Stimulated activated CD4-positive, alpha-beta T cell treated with anti-CD3 and anti-CD28 coated beads, TNF-alpha, amount 100 ng/mL, for 1 hour (primary cell): Measurements from ENCODE around the gene TLX2.
A peak's percentile ranks its signal among the peaks of the same experiment; 100 is the strongest.
"Not testable (repeated sequence)": the region's sequence is repeated elsewhere in the genome, so short reads cannot be mapped to it uniquely, and the experiment has no call there.

Source experiments
- DNase-seq, 3 donors: peaks; one replicate each; pipeline ENCODE4 v3.0.0-alpha.2; 2020; ENCODE audit warnings: low read depth in 3 of 3, low spot score in 1 of 3

Gene TLX2

GRCh38 chr2:74514368-74515270, at the start of gene TLX2:
TLX2 (plus strand) TSS chr2:74514450; CDS start chr2:74514807, 357 bp downstream.
- DNase-seq, result no peak

- DNase-seq, result not testable (repeated sequence)
Observed at GRCh38 chr2:74470742-74471141, 43.5 kb upstream of the TLX2 start.

GRCh38 chr2:74471332-74472065, 42.8 kb upstream of the TLX2 start:
- no peak for DNase-seq

GRCh38 chr2:74472086-74472944, 41.9 kb upstream of the TLX2 start, which contains the start of gene MRPL53:
MRPL53 (minus strand) TSS chr2:74472680; CDS start chr2:74472660, 20 bp downstream.
- peak; percentile 88 to 97 (median 93) for DNase-seq

GRCh38 chr2:74472945-74473258, 41.3 kb upstream of the TLX2 start:
- DNase-seq, result no peak

- no peak for DNase-seq
Observed at GRCh38 chr2:74474481-74474880, 39.8 kb upstream of the TLX2 start.

DNA sequence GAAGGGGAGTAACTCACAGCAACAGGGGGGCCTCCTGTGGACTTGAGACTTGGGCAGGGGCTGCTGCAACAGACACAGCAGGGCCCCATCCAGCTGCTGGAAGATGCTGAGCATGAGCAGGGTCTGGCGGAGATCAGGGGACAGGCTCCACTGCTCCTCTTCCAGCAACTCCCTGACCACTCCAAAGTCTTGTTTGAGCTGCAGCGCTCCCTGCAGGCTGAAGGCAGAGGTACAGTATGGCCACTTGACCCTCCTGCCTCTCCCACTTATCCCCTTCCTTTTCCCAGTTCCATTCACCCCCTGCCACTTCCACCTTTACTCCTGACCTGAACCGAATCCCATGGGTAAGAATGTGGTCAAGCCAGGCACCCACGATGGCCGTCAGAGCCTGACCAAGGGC, 39.4 kb upstream of the TLX2 start:
- no peak for DNase-seq

- no peak for DNase-seq
Observed at GRCh38 chr2:74481431-74481830, 32.8 kb upstream of the TLX2 start.

DNA sequence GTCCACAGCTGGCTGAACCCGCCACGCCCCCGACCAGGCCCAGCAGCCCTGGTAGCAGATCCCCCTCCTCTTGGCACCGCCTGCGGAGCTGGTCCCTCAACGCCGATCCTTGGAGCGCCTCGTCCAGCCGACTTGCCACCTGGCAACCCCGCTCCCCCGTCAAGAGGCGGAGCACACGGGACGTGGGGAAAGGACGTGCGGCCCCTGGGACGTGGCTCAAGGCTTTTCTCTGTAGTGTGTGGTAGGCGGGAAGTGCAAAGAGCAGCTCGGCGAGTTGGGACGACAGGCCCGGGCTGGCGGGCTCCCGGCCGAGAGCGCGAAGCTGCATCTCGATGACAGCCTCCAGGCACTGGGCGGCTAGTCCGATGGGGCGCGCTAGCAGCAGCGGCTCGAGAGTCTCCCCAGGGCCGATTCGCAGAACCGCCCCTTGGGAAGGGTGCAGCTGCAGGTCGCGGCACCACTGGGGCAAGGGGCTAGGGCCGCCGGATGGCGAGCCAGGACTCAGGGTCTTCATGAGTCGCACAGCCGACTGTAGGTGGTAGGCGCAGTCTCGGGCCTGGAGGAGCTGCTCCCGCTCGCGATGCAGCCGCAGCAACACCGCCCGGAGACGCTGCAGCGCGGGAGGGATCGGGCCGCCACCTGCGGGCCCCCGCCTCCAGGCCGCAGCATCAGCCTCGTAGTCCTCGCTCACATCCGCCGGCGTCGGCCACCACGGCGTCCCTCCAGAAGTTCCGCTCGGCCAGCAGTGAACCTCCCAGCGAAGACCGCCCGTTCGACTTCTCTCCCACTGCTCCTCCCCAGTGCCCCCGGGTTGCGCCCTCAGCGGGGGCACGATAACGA, 32.1 kb upstream of the TLX2 start:
- DNase-seq, result no peak

GRCh38 chr2:74482801-74483674, 31.2 kb upstream of the TLX2 start, which contains the start of the genes CCDC142 and TTC31:
CCDC142 (minus strand) TSS chr2:74482998; CDS start chr2:74482837, 161 bp downstream.
TTC31 (plus strand) TSS chr2:74483081; CDS start chr2:74483096, 15 bp downstream.
- peak; percentile 78 to 83 (median 80) for DNase-seq

GRCh38 chr2:74483675-74484164, 30.5 kb upstream of the TLX2 start:
- DNase-seq, result not testable (repeated sequence)

DNA sequence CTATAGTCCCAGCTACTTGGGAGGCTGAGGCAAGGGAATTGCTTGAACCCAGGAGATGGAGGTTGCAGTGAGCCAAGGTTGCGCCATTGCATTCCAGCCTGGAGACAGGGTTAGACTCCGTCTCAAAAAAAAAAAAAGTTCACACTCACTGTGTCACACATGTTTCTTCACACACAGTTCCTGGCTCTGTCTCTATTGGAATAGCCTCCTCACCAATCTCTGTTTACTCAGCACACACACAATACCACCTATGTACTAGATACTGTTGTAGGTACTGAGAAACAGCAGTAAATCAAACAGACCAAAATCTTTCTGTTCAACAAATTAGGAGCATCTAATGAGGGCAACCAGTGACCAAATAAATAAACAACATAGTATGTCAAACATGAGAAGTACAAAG, 28.1 kb upstream of the TLX2 start:
- DNase-seq, result no peak

GRCh38 chr2:74488643-74489481, 25.4 kb upstream of the TLX2 start:
- no peak for DNase-seq

DNA sequence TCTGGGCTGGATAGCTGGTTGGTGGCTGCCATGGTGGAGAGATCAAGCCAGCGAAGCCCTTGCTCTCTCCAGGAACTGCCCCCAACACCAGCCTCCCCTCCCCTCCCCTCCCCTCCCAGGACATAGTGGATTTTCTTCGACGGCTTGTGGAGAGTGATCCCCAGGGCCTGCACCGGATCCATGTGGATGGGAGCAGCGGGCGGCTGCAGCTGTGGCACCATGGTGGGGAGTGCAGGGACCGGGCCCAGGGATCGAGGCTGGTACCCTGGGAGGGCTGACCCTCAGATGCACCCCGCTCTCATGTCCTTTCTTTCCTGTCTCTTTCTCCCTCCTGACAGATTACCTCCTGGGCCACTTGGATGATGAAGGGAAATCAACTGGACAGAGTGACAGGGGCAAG, 24.3 kb upstream of the TLX2 start:
- DNase-seq, result no peak

- no peak for DNase-seq
Observed at GRCh38 chr2:74491648-74492544, 22.4 kb upstream of the TLX2 start.

GRCh38 chr2:74493546-74493945, 20.7 kb upstream of the TLX2 start:
- no peak for DNase-seq

DNA sequence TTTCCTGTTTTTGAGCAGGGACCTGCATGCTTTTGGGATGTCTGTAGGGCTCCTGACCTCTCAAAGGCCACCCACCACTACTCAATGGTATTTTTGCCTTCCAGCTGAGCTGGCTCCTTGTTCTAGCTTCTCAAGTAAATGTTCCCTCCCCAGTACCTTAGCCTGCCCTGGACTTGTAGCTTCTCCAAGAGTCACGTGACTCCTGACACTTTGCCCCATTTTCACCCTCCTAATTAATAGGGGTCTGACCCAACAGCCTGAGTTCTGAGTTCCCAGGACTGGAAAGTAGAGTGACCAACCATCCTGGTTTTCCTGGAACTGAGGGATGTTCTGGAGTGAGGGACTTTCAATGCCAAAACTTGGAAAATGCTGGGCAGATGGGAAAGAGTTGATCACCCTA, 18.8 kb upstream of the TLX2 start:
- DNase-seq, result no peak
